Kidney tubule cell (primary cell): ENCODE results near the gene CMTM8.
A peak's percentile ranks its signal among the peaks of the same experiment; 100 is the strongest.

ENCODE experiments used
- DNase-seq: peaks from one replicate; pipeline ENCODE4 v3.0.0-alpha.2; 2018; ENCODE audit warnings: low spot score

Gene CMTM8

GRCh38 chr3:32410367-32411246, 172.1 kb downstream of the CMTM8 start:
- peak; percentile 39 for DNase-seq

GRCh38 chr3:32411442-32411841, 173.0 kb downstream of the CMTM8 start:
- peak; percentile 36 for DNase-seq

DNA sequence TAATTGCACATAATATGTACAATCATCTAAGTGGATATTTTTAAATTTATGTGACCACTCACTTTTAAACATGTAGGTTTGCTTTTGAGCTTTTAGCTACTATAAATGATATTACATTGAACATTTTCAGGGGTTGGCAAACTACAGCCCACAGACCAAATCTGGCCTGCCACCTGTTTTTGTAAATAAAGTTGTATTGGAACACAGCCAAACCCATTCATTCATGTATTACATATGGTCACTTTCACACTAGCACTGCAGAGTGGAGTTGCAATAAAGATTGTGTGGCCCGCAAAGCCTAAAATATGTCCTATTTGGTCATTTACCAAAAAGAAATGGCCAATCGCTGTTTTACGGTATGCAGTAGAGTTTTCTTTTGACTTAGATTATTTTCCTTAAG, 174.4 kb downstream of the CMTM8 start:
- DNase-seq: no peak

DNA sequence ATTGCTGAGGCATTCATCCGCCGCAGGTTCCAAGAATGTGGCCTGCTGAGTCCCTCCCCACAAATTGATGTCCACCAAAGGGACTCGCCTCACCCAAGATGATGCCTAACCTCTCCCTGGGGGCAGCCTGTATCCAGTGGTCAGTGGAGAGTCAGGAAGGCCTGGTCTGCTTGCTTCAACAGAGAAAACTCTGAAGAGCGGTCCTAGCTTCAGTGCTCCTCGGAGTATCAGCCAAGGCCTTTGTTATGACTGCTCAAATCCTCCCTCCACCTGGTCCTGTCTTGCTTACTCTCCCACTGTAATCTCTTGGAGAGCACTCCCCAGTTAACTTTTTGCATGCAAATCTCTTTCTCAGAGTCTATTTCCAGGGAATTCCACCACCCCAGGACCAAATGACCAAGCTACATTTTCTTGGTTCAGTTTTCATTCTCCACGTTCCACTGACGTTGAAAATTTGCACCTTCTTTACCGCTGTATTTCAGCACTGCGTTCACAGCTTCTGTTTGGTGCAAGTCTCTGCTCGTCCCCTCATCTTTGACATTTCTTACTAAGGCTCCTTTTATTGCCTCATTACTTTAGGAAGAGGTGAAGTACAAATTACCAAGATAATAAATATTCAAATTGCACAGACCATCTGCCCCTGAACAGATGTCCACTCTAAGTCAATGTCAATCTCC, 175.5 kb downstream of the CMTM8 start:
- DNase-seq: no peak

- DNase-seq: peak; percentile 10
Measured at GRCh38 chr3:32414522-32415202, 176.2 kb downstream of the CMTM8 start.

GRCh38 chr3:32419742-32420125, 181.3 kb downstream of the CMTM8 start:
- DNase-seq: peak; percentile 37
